ENCODE data around the gene CARNS1. TPM values are rescaled to one million over a fixed set of nuclear protein-coding genes. Genes with fewer than 3 reads are reported as not detected.

The CARNS1 gene
- total and polyA plus RNA-seq, 9 donors = 0.12 to 13.2 (median 0.62) TPM

- DNase-seq = no peak
- 6 to 7% (median 7%) methylated on average over 30 to 31 of the region's 31 CpGs for WGBS, 3 donors
- Histone ChIP-seq H3K36me3 (no peaks in the 10 kb centered on the region), H3K4me3 (peak overlapping the region; percentile 56), H3K27me3 (no peaks in the 10 kb centered on the region), H3K4me1 (ENCODE audit: insufficient read depth) (peaks cover 3% of the 10 kb centered on the region), H3K9me3 (no peaks in the 10 kb centered on the region), H3K27ac (peak overlapping the region; percentile 12 to 62)
- intact Hi-C loops (cut with DNase I) = loop anchor here in 1 of 4 donors (10.0 kb wide), 1 partner anchor 117 kb away; no protein-coding TSS in a partner anchor
- TF ChIP-seq, protein P1, sequence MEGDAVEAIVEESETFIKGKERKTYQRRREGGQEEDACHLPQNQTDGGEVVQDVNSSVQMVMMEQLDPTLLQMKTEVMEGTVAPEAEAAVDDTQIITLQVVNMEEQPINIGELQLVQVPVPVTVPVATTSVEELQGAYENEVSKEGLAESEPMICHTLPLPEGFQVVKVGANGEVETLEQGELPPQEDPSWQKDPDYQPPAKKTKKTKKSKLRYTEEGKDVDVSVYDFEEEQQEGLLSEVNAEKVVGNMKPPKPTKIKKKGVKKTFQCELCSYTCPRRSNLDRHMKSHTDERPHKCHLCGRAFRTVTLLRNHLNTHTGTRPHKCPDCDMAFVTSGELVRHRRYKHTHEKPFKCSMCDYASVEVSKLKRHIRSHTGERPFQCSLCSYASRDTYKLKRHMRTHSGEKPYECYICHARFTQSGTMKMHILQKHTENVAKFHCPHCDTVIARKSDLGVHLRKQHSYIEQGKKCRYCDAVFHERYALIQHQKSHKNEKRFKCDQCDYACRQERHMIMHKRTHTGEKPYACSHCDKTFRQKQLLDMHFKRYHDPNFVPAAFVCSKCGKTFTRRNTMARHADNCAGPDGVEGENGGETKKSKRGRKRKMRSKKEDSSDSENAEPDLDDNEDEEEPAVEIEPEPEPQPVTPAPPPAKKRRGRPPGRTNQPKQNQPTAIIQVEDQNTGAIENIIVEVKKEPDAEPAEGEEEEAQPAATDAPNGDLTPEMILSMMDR (IDR thresholded peaks at IDR 0.05) = no peak
- TF ChIP-seq EP300 (IDR thresholded peaks at IDR 0.05) (no peak), POLR2A (IDR thresholded peaks at IDR 0.05) (no peak)
These were observed 23.2 kb upstream of the CARNS1 start for GRCh38 chr11:67392183-67392715.

- WGBS, 3 donors = 89 to 91% (median 91%) methylated on average over 18 of the region's 18 CpGs
- DNase-seq = peak in 2 of 5 donors; percentile 57 to 60
- Histone ChIP-seq H3K4me1 (ENCODE audit: insufficient read depth) (peaks cover 3% of the 10 kb centered on the region), H3K36me3 (no peaks in the 10 kb centered on the region), H3K27ac (no peak overlapping the region), H3K27me3 (no peaks in the 10 kb centered on the region), H3K9me3 (no peaks in the 10 kb centered on the region), H3K4me3 (no peak overlapping the region)
- no peak for TF ChIP-seq EP300 (IDR thresholded peaks at IDR 0.05)
- TF ChIP-seq, protein P1 (IDR thresholded peaks at IDR 0.05) = no peak
- TF ChIP-seq POLR2A (IDR thresholded peaks at IDR 0.05) = no peak
- intact Hi-C loops (cut with DNase I) = loop anchor here in 1 of 4 donors (10.0 kb wide), 1 partner anchor 119 kb away; no protein-coding TSS in a partner anchor
These were observed 22.0 kb upstream of the CARNS1 start for GRCh38 chr11:67393437-67393836.

- intact Hi-C loops (cut with DNase I) = loop anchor here in 1 of 4 donors (10.0 kb wide), 1 partner anchor 119 kb away; no protein-coding TSS in a partner anchor
- WGBS, 3 donors = 45 to 60% (median 51%) methylated on average over 5 of the region's 5 CpGs
- Histone ChIP-seq H3K9me3 (no peaks in the 10 kb centered on the region), H3K4me1 (ENCODE audit: insufficient read depth) (peaks cover 3% of the 10 kb centered on the region), H3K36me3 (no peaks in the 10 kb centered on the region), H3K4me3 (no peak overlapping the region), H3K27me3 (no peaks in the 10 kb centered on the region), H3K27ac (no peak overlapping the region)
- TF ChIP-seq, protein P1 (IDR thresholded peaks at IDR 0.05) = no peak
- TF ChIP-seq POLR2A (IDR thresholded peaks at IDR 0.05) = no peak
- no peak for TF ChIP-seq EP300 (IDR thresholded peaks at IDR 0.05)
- no peak for DNase-seq
These were observed 21.5 kb upstream of the CARNS1 start for GRCh38 chr11:67393990-67394389.

DNA sequence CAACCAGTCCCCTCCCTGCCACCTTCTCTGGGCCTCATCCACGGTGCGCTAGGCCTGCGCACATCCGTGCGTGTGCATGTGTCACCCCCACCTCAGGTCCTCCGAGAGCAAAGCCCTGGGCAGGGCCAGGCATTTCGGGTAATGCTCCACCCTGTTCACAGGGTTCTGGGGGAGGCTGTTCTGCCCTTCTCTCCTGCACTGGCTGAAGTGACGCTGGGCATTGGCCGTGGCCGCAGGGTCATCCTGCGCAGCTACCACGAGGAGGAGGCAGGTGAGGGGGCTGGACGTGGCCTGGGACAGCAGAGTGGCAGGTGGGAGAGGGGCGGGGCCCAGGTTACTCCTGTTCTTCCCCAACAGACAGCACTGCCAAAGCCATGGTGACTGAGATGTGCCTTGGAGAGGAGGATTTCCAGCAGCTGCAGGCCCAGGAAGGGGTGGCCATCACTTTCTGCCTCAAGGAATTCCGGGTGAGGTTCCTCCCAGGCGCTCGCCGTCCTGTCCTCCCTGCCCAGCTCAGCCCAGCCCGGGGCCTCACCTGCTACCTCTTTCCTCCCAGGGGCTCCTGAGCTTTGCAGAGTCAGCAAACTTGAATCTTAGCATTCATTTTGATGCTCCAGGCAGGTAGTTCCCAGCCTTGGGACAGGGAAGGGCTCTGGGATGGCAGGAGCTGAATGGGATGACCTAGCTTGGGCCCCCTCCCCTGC lies 19.8 kb upstream of the CARNS1 start:
- H3K9me3 ChIP-seq = no peaks in the 10 kb centered on the region
- no peaks in the 10 kb centered on the region for H3K36me3 ChIP-seq
- DNase-seq = no peak
- TF ChIP-seq, protein P1 (IDR thresholded peaks at IDR 0.05) = no peak
- no peak overlapping the region for H3K27ac ChIP-seq
- no peak overlapping the region for H3K4me3 ChIP-seq
- no peaks in the 10 kb centered on the region for H3K27me3 ChIP-seq
- intact Hi-C loops (cut with DNase I) = loop anchor here in 2 of 4 donors (5.0 to 10.0 kb wide), 3 partner anchors 72 to 121 kb away; partner anchors contain the start of genes CDK2AP2 (in 1 of the 2), PITPNM1 (in 1 of the 2) and TMEM134 (in 1 of the 2)
- H3K4me1 ChIP-seq (ENCODE audit: insufficient read depth) = peaks cover 3% of the 10 kb centered on the region
- WGBS, 3 donors = 75 to 82% (median 76%) methylated on average over 19 of the region's 19 CpGs
